HepG2 (cell line): ENCODE results near the gene EDC3. TPM values are rescaled to one million over a fixed set of nuclear protein-coding genes. Genes with fewer than 3 reads are reported as not detected.

Experiments
- HIVEP1 ChIP-seq: sonication (generic); formaldehyde crosslinking; IDR thresholded peaks from 2 replicates; pipeline ENCODE4 v1.4.0; 2020; ENCODE audit warnings: mild to moderate bottlenecking, missing genetic modification reagents
- HNRNPK ChIP-seq: fragments of 200-400 bp; formaldehyde crosslinking; IDR thresholded peaks from 2 replicates; pipeline ENCODE4 v1.6.1; 2018; ENCODE audit warnings: low read length, low read depth, moderate library complexity, mild to moderate bottlenecking; ENCODE audit not compliant: poor library complexity, severe bottlenecking
- HOXA3 ChIP-seq: sonication (generic); formaldehyde crosslinking; IDR thresholded peaks from 2 replicates; pipeline ENCODE4 v1.5.0; 2020; ENCODE audit warnings: missing genetic modification reagents
- MED8 ChIP-seq: sonication (generic); formaldehyde crosslinking; IDR thresholded peaks from 2 replicates; pipeline ENCODE4 v1.8.1; 2023; ENCODE audit warnings: mild to moderate bottlenecking, missing genetic modification reagents; ENCODE audit not compliant: insufficient replicate concordance
- NR2F1 ChIP-seq, 2 experiments: fragments of 450-650 bp in 1 of 2; formaldehyde crosslinking in 1 of 2; IDR thresholded peaks; 2 replicates each; pipeline versions ENCODE4 v1.5.0 to v1.6.1; 2016 to 2020; ENCODE audit warnings: mild to moderate bottlenecking in 1 of 2, missing compliant biosample characterization in 1 of 2, missing genetic modification reagents in 1 of 2, moderate library complexity in 1 of 2
- PHB2 ChIP-seq: fragments of 450-650 bp; IDR thresholded peaks from 2 replicates; pipeline ENCODE4 v1.6.1; 2018; ENCODE audit not compliant: partially characterized antibody
- PTBP1 ChIP-seq: fragments of 200-400 bp; formaldehyde crosslinking; IDR thresholded peaks from 2 replicates; pipeline ENCODE4 v1.6.1; 2018; ENCODE audit warnings: low read length, low read depth; ENCODE audit not compliant: poor library complexity, severe bottlenecking
- ZNF251 ChIP-seq: sonication (generic); formaldehyde crosslinking; IDR thresholded peaks from 2 replicates; pipeline ENCODE4 v1.9.0; 2021; ENCODE audit warnings: mild to moderate bottlenecking, missing genetic modification reagents
- ZNF335 ChIP-seq: sonication (generic); formaldehyde crosslinking; IDR thresholded peaks from 2 replicates; pipeline ENCODE4 v1.4.0; 2020; ENCODE audit warnings: missing genetic modification reagents
- ZNF546 ChIP-seq: sonication (generic); formaldehyde crosslinking; conservative IDR thresholded peaks from 2 replicates; pipeline ENCODE4 v1.8.1; 2023; ENCODE audit warnings: mild to moderate bottlenecking, missing genetic modification reagents
- ZNF761 ChIP-seq: sonication (generic); formaldehyde crosslinking; conservative IDR thresholded peaks from 2 replicates; pipeline ENCODE4 v1.4.0; 2020; ENCODE audit warnings: mild to moderate bottlenecking, missing genetic modification reagents
- ZNF777 ChIP-seq: sonication (generic); formaldehyde crosslinking; IDR thresholded peaks from 2 replicates; pipeline ENCODE4 v1.4.0; 2020; ENCODE audit warnings: missing genetic modification reagents
- polyA plus RNA-seq, 8 experiments: library from polyadenylated mRNA; depleted of rRNA in 3 of 8; stranded (reverse) in 7 of 8; unstranded in 1 of 8; fragments of >200 nt; fragmentation: Illumina TruSeq in 4 of 8; extraction: Trizol in 4 of 8; gene quantifications; 2 replicates each; pipeline versions ENCODE4 v1.2.1 to v1.2.3, GENCODE V29; 2011 to 2016; ENCODE audit warnings: low read depth in 4 of 8, missing spikeins in 1 of 8, mixed read lengths in 1 of 8; ENCODE audit not compliant: insufficient read depth in 1 of 8
- total RNA-seq, 5 experiments: library from RNA; depleted of rRNA; stranded (reverse); fragments of >200 nt; fragmentation: Illumina TruSeq; extraction: Trizol; gene quantifications; 2 replicates each; pipeline ENCODE4 v1.2.3, GENCODE V29; 2016; ENCODE audit warnings: low read depth in 1 of 5
- TF ChIP-seq, protein P1 (sequence below): sonication (generic); formaldehyde crosslinking; IDR thresholded peaks from 2 replicates; pipeline ENCODE4 v1.4.0; 2020; ENCODE audit warnings: missing genetic modification reagents, mild to moderate bottlenecking, borderline replicate concordance
- TF ChIP-seq, protein P2 (sequence below): sonication (generic); formaldehyde crosslinking; conservative IDR thresholded peaks from 2 replicates; pipeline ENCODE4 v1.4.0; 2020; ENCODE audit warnings: missing genetic modification reagents
- TF ChIP-seq, protein P3 (sequence below): sonication (generic); formaldehyde crosslinking; IDR thresholded peaks from 2 replicates; pipeline ENCODE4 v1.8.0; 2022; ENCODE audit warnings: missing genetic modification reagents, mild to moderate bottlenecking, moderate library complexity, borderline replicate concordance
- TF ChIP-seq, protein P4 (sequence below): sonication (generic); formaldehyde crosslinking; IDR thresholded peaks from 2 replicates; pipeline ENCODE4 v1.4.0; 2020; ENCODE audit warnings: missing genetic modification reagents
- TF ChIP-seq, protein P5 (sequence below): sonication (generic); formaldehyde crosslinking; conservative IDR thresholded peaks from 2 replicates; pipeline ENCODE4 v1.4.0; 2020; ENCODE audit warnings: missing genetic modification reagents

EDC3 gene
- total and polyA plus RNA-seq, 2 of the 13 experiments (the other 11 are each of a cell fraction or from before 2014, with no cell fraction given), result 17.4 to 32.0 TPM

DNA sequence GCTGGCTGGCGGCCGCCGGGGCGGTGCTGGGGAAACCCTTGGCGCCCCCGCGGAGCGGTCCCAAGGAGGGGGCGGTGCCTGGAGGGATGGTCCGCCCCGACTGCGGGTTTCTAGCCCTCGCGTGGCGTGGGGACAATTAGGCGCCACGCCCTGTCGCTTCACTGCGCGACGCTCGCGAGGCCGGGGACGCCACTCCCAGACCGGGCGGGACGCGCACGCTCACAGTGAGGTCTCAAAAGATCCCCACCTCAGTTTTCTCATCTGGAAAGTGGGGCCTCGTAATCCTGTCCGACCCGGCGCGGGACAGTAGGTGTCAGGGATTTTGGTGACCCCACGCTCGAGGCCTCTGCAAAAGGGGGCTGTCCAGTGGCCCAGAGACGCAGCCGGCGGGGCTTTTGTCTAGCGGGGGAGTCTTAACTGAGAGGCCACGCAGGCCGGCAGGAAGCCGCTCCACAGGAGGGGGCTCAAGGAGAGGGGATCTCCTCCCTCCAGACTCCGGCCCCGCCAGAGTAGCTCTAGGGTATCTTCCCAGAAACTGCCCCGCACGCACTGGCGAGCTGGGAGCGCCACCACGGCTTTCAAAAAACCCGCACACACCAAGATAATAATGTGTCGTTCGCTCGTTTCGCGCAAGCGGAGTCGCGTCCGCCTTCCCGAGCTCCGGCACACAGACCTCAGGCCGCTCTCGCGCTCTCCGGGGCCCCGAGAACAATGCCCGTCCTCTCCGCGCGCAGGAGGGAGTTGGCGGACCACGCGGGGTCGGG is 80.9 kb downstream of the EDC3 start (continued):
- TF ChIP-seq, protein P1, sequence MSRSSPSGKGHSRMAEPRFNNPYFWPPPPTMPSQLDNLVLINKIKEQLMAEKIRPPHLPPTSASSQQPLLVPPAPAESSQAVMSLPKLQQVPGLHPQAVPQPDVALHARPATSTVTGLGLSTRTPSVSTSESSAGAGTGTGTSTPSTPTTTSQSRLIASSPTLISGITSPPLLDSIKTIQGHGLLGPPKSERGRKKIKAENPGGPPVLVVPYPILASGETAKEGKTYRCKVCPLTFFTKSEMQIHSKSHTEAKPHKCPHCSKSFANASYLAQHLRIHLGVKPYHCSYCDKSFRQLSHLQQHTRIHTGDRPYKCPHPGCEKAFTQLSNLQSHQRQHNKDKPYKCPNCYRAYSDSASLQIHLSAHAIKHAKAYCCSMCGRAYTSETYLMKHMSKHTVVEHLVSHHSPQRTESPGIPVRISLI (CRISPR knock-in tag), result no peak; the same call in 1 of the 2 replicates
- TF ChIP-seq ZNF335 (CRISPR knock-in tag) (no peak), HNRNPK (no peak), ZNF761 (CRISPR knock-in tag) (no peak), HOXA3 (CRISPR knock-in tag) (0 out of 2 replicates have a peak, but pooled peaks have one; percentile 18), HIVEP1 (CRISPR knock-in tag) (peak; percentile 91), NR2F1 (CRISPR knock-in tag; IDR thresholded peaks at IDR 0.05) (no peak), MED8 (CRISPR knock-in tag) (no peak), ZNF251 (CRISPR knock-in tag) (no peak), PTBP1 (no peak), ZNF546 (0 out of 2 replicates have a peak, but pooled peaks have one; percentile 43), ZNF777 (CRISPR knock-in tag) (no peak), PHB2 (no peak)
- TF ChIP-seq, protein P2, sequence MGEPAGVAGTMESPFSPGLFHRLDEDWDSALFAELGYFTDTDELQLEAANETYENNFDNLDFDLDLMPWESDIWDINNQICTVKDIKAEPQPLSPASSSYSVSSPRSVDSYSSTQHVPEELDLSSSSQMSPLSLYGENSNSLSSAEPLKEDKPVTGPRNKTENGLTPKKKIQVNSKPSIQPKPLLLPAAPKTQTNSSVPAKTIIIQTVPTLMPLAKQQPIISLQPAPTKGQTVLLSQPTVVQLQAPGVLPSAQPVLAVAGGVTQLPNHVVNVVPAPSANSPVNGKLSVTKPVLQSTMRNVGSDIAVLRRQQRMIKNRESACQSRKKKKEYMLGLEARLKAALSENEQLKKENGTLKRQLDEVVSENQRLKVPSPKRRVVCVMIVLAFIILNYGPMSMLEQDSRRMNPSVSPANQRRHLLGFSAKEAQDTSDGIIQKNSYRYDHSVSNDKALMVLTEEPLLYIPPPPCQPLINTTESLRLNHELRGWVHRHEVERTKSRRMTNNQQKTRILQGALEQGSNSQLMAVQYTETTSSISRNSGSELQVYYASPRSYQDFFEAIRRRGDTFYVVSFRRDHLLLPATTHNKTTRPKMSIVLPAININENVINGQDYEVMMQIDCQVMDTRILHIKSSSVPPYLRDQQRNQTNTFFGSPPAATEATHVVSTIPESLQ (CRISPR knock-in tag), result no peak
- TF ChIP-seq, protein P3, sequence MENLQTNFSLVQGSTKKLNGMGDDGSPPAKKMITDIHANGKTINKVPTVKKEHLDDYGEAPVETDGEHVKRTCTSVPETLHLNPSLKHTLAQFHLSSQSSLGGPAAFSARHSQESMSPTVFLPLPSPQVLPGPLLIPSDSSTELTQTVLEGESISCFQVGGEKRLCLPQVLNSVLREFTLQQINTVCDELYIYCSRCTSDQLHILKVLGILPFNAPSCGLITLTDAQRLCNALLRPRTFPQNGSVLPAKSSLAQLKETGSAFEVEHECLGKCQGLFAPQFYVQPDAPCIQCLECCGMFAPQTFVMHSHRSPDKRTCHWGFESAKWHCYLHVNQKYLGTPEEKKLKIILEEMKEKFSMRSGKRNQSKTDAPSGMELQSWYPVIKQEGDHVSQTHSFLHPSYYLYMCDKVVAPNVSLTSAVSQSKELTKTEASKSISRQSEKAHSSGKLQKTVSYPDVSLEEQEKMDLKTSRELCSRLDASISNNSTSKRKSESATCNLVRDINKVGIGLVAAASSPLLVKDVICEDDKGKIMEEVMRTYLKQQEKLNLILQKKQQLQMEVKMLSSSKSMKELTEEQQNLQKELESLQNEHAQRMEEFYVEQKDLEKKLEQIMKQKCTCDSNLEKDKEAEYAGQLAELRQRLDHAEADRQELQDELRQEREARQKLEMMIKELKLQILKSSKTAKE (CRISPR knock-in tag), result no peak; the same call in 1 of the 2 replicates
- TF ChIP-seq, protein P4, sequence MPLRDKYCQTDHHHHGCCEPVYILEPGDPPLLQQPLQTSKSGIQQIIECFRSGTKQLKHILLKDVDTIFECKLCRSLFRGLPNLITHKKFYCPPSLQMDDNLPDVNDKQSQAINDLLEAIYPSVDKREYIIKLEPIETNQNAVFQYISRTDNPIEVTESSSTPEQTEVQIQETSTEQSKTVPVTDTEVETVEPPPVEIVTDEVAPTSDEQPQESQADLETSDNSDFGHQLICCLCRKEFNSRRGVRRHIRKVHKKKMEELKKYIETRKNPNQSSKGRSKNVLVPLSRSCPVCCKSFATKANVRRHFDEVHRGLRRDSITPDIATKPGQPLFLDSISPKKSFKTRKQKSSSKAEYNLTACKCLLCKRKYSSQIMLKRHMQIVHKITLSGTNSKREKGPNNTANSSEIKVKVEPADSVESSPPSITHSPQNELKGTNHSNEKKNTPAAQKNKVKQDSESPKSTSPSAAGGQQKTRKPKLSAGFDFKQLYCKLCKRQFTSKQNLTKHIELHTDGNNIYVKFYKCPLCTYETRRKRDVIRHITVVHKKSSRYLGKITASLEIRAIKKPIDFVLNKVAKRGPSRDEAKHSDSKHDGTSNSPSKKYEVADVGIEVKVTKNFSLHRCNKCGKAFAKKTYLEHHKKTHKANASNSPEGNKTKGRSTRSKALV (CRISPR knock-in tag), result no peak
- TF ChIP-seq, protein P5, sequence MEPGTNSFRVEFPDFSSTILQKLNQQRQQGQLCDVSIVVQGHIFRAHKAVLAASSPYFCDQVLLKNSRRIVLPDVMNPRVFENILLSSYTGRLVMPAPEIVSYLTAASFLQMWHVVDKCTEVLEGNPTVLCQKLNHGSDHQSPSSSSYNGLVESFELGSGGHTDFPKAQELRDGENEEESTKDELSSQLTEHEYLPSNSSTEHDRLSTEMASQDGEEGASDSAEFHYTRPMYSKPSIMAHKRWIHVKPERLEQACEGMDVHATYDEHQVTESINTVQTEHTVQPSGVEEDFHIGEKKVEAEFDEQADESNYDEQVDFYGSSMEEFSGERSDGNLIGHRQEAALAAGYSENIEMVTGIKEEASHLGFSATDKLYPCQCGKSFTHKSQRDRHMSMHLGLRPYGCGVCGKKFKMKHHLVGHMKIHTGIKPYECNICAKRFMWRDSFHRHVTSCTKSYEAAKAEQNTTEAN (CRISPR knock-in tag), result no peak
